GM18505 (cell line): ENCODE results near the gene PYGB.
"Not testable (repeated sequence)": the region's sequence is repeated elsewhere in the genome, so short reads cannot be mapped to it uniquely, and the experiment has no call there.

Experiments used
- ATAC-seq: cut with Tn5 transposase; IDR thresholded peaks from one replicate; pipeline ENCODE4 v1.9.1; 2021; ENCODE audit not compliant: unreplicated experiment
- POLR2A ChIP-seq: IDR thresholded peaks from 4 replicates; pipeline ENCODE4 v1.6.1; 2011; ENCODE audit warnings: borderline replicate concordance; ENCODE audit not compliant: insufficient read depth, insufficient read length; ENCODE audit errors: extremely low read depth

Gene PYGB

DNA sequence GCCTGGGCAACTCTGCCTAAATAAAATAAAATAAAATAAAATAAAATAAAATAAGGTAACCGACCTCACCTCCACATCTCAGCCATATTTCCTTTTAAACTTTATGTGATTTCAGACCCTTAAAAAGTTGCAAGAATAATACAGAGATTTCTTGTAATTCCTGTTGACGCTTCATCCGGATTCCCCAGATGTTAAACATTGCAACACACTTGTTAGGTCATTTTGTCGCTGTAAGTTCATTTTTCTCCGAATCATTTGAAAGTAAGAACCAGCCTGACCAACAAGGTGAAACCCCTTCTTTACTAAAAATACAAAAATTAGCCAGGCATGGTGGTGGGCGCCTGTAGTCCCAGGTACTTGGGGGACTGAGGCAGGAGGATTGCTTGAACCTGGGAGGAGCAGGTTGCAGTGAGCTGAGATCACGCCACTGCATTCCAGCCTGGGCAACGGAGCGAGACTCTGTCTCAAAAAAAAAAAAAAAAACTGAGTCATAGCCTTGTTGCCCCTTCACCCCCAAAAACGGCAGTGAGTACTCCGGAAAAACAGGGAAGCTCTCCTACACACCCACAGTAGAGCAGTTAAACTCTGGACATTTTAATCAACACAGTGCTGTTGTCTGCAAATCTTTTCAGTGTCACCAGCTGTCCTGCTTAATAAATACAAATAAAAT is 5.9 kb downstream of the PYGB start:
- ATAC-seq, result no peak
- TF ChIP-seq POLR2A, result no peak

DNA sequence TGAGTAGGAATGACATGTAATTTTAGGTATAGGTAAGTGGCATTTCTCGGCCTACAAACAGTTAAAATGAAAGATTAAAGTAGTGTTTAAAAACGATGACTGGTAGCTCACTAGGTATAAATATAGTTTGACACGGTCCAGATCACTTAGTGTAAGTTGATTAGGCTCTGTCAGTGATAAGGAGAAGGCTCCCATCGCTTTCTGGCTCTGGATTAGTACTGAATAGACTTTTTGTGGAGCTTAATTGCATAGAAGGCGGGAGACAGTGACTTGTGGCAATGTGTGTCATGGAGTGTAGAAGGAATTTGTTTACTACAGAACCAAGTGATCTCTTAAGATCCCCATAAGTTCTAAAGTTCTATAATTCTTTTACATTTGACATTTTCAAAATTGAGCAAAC is 6.7 kb downstream of the PYGB start:
- ATAC-seq, result no peak
- TF ChIP-seq POLR2A, result no peak

DNA sequence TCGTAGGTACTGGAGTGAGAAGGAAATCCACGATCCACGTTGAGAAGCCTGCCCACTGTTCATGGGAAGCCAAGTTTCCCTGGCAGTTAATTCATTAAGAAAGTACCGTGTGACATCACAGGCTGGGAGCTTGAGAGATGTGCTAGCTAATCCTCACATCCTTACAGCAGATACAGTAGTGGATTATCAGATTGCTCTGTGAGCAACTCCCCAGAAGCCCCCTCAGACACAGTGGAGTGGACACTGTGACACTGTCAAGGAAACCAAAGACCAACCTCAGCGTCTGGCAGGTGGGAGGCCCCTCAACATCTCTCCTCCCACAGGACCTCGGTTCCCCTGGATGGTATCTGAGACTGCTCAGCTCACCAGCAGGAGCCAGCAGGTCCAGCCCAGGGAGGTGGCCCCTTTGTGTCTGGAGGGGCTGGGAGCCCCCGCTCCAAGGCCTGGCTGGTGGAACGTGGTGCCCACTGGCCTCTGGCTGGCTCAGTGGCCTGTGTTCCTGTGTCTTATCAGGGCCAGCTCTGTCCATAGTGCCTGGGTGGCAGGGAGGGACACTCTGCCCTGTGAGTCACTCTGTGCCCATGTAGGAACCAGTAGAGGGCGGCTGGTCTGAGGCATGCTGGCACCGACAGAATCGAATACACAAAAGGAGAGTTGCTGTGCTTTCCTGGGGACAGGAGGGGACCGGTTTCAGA is 7.2 kb downstream of the PYGB start:
- ATAC-seq, result no peak
- no peak for TF ChIP-seq POLR2A

DNA sequence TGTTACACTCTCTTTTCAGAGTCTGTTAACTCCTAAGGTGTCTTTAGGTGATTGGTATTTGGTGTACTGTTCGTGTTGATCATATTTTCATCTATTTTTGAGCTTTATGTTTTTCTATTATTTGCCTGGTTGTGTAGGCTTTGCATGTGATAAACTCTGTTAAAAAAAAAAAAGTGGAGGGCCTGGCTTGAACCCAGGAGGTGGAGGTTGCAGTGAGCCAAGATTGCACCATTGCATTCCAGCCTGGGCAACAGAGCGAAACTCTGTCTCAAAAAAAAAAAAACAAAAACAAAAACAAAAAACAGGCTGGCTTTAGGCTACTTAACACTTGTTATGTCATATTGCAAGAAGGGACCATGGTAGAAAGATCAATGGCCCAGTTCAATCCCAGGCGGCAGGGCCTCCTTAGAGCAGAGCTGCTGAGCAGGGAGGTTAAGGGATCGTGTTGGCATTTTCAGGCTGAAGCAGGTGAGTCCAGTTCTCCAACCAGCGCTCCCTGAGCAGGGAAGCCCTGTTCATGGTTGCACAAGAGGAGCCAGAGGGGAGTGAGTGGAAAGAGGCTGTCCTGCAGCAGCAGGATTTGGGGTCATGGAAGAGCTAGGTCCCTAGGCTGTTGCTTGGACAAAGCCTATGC is 8.5 kb downstream of the PYGB start:
- no peak for TF ChIP-seq POLR2A
- no peak for ATAC-seq

DNA sequence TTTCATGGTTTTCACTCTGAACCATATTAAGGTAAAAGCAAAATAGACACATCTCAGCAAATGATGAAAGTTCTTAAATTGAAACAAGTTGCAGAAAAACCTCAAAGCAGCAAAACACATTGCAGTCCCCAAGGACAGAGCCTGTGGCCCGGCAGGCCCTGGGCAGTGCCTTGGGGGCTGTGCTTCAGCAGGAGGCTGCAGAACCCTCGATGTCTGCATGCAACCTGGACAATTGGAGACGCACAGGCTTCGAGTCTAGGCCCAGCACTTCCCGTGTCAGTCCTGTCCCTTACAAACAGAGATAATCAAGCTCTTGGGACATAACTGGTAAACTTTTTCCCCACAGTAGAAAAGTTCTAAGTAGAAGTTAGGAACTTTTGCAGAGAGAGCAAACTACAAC is 9.2 kb downstream of the PYGB start:
- no peak for ATAC-seq
- no peak for TF ChIP-seq POLR2A

DNA sequence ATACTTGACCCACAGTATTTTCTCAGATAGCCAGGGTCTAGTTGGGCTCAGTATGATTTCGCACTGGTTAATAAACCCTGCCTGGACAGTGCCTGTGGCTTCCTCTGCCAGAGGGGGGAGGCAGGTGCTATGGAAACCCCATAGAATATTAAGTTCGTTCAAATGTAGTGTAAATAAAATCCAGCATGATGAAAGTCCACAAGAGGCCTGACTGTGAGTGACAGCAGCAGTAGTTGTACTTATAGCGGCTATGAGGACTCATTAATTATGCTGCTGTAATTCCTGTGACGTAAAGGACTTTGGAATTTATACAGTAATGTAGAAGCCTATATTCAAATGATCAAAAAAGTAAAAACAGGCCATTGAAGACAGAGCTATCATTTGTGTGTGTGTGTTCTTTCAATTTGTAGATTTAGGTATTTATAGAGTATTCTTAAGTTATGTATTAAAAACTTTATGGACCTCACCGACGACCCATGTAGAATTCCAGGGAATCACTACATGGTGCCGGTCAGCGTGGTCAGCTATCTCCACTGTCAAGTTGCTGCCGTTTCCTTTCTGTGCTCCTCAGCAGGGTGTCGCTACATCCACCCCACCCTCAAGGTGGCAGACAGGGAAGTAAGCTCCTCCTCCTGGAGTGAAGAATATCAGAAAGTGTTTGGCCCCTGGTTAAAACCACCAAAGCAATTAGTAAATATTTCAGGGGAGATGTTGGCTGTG is 10.0 kb downstream of the PYGB start:
- no peak for ATAC-seq
- TF ChIP-seq POLR2A, result no peak

DNA sequence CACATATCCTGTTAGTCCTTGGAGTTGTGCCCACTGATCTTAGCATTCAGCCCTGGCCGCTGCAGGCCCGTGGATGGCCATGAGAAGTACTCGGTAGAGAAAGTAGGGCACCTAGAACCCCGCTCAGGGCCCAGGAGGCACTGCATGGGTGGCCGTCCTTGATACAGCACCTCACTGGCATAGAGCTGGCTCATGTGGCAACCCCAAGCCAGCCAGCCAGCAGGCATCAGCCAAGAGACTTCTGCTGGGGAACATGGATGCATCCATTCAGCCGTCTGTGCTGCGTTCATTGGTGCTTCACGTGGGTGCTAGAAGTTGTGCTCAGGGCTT is 10.6 kb downstream of the PYGB start:
- TF ChIP-seq POLR2A, result no peak
- no peak for ATAC-seq

DNA sequence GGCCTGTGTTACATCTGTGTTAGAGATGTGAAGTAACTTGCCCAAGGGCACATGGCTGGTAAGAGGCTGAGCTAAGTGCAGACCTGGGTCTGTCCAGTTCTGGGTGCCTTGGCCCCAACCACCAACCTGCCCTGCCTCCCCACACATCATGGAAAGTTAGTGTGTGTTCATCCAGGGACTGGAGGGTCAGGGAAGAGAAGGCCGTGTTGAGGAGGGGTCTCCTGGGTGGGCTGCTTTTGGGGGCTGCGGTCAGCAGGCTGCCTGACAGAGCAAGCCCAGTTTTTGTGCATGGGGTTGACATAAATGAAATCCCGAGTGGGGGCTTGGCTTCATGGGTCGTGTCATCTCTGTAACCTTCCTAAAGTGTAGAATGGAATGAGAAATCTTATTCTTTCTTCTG is 10.9 kb downstream of the PYGB start:
- ATAC-seq, result no peak
- TF ChIP-seq POLR2A, result no peak

DNA sequence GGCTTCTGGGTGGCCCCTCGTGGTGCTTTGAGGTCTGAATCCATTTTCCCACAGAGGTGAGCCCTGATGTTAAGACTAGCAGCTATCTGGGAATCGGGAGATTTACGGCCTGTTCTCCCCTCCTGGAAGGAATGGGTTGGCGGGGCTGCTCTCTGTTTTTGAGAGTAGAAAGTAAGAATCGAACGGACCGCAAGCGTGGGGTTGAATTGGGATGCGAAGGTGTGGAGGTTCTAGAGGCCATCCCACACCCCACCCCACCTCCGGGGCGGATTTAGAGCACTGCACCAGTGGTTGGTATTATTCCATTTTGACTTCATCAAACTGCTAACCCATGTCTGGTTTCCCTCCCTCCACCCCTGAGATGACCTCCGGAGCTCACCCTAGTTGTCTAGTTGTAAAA is 11.5 kb downstream of the PYGB start:
- TF ChIP-seq POLR2A, result no peak
- ATAC-seq, result no peak

DNA sequence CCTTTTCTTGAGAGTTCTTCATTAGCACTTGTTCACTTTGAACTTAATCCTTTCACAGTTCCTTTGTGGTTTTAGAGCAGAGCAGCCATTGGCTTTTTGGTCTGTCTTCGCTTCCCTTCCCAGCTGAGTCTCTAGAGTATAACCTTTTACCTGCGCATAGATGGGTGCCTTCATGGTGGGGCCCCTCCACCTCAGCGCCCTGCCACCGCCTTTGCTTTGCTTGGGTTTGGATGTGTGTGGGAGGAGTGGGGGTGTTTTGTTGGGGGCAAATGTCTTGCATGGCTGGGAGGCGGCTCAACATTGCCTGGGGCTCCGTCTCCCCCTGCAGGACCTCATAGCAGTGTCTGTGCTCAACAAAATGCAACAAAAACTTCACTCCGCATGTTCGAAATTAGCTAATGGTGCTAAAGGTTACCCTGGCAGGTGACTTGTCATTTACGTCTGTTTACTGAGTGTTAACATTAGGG is 11.9 kb downstream of the PYGB start:
- ATAC-seq, result no peak
- TF ChIP-seq POLR2A, result no peak

DNA sequence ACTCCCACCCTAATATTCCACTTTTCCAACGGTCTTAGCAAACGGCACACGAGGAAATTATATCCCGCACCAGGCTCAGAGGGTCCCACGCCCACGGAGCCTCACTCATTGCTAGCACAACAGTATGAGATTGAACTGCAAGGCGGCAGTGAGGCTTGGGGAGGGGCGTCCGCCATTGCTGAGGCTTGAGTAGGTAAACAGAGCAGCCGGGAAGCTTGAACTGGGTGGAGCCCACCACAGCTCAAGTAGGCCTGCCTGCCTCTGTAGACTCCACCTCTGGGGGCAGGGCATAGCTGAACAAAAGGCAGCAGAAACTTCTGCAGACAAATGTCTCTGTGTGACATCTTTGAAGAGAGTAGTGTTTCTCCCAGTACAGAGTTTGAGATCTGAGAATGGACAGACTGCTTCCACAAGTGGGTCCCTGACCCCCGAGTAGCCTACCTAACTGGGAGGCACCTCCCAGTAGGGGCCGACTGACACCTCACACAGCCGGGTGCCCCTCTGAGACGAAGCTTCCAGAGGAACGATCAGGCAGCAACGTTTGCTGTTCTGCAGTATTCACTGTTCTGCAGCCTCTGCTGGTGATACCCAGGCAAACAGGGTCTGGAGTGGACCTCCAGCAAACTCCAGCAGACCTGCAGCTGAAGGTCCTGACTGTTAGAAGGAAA is 13.0 kb downstream of the PYGB start:
- ATAC-seq, result not testable (repeated sequence)

DNA sequence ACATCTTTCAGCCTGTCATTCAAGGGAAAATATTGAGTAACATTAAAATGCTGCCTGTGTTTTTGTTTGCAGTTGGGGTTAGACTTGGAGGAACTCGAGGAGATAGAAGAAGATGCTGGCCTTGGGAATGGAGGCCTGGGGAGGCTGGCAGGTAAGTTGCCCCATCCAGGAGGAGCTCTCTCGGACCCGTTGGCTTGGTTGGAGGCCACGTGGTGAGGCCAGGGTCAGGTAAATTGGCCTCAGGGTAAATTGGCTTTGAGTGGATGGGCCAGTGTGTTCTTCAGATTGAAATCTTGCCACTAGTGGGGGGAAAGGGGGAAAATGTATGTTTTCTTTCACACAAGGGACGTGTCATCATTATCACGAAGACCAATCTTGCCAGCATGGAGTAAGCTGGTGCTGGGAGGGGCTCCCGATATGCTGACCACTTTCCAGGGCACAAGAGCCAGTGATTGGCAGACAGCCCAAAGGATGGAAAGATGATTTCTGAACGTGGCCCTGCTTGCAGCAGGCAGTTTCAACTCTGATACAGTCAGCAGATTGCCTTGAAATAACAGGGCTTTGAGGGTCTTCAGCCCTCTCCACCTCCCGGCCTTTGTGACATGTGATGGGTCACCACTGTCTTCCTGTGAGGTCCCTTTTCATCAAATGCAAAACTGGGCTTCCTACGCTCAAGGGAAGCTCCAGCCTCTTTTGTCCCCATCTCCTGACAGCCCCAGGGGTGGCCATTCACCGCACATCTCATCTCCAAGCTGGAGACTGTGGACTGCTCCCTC is 21.4 kb downstream of the PYGB start:
- no peak for TF ChIP-seq POLR2A
- ATAC-seq, result no peak

DNA sequence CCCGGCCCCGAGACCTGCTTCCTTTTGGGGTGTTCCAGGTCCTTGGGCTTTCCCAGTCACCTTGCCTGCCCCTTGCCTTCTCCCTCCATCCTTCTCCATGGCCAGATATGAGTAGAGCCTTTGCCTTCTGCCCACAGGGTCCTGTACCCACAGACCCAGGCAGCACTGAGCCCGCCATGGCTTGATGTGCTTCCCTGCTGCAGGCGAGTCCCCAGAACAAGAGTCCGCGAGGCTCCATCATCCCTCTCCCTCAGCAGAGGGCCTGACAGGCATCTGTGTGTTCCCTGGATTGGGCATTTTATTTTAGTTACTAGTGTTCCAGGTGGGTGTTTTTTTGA is 21.9 kb downstream of the PYGB start:
- no peak for ATAC-seq
- TF ChIP-seq POLR2A, result no peak

DNA sequence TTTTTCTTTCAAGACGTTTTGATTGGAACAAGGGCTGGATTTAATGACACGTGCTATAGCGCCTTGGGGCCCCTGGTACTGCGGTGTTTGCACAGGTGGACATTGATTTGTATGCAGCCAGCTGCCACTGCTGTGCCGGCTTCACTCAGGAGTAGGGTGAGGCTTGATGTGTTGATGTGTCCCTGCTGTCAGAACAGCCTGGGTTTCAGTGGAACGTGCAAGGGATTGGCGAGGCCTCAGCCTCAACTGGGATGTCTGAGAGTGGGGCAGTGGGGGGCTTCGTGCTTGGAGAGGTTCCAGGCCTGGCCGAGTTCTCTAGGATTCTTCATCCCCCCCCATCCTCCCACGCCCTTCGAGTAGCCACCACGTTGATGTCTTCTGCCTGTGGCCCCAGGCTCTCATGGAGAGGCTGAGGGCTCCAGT is 23.0 kb downstream of the PYGB start:
- ATAC-seq, result no peak
- TF ChIP-seq POLR2A, result no peak
